Naive thymus-derived CD8-positive, alpha-beta T cell (primary cell): ENCODE measurements around the gene FAN1. TPM values are rescaled to one million over a fixed set of nuclear protein-coding genes. Genes with fewer than 3 reads are reported as not detected.

Source experiments
- ATAC-seq, 2 donors: fragments of 150-1000 bp; cut with Tn5 transposase in 1 of 2; sonication (Bioruptor Pico), chemical (Tn5 transposase) in 1 of 2; 1 replicate in 1 of 2; 2 replicates in 1 of 2; pipeline ENCODE4 v1.10.0; 2021; ENCODE audit warnings: mild to moderate bottlenecking in 2 of 2, moderate library complexity in 2 of 2
- POLR2A ChIA-PET: fragments of 350-600 bp; sonication (Branson Sonifier 250); formaldehyde crosslinking; loops from one replicate; lab custom pipeline; 2021; ENCODE audit warnings: antibody characterized with exemption; lab: Charles Lee
- DNase-seq, 10 donors: peaks; one replicate each; pipeline versions ENCODE4 v3.0.0 to v3.0.0-alpha.2; 2020 to 2022
- H3K27ac Mint-ChIP-seq, 10 donors: one replicate each; pipeline ENCODE4 v1.8.0; 2020 to 2022; ENCODE audit warnings: mild to moderate bottlenecking in 10 of 10, mixed read lengths in 10 of 10, moderate library complexity in 4 of 10, inconsistent platforms in 1 of 10
- H3K27me3 Mint-ChIP-seq, 5 donors: one replicate each; pipeline ENCODE4 v1.8.0; 2021 to 2022; ENCODE audit warnings: mixed read lengths in 5 of 5
- H3K36me3 Mint-ChIP-seq, 3 donors: one replicate each; pipeline ENCODE4 v1.8.0; 2020 to 2022; ENCODE audit warnings: mixed read lengths in 3 of 3, mild to moderate bottlenecking in 2 of 3, inconsistent platforms in 1 of 3
- H3K4me1 Mint-ChIP-seq, 4 donors: one replicate each; pipeline ENCODE4 v1.8.0; 2021 to 2022; ENCODE audit warnings: mixed read lengths in 4 of 4
- H3K4me3 Mint-ChIP-seq, 10 donors: one replicate each; pipeline ENCODE4 v1.8.0; 2020 to 2022; ENCODE audit warnings: mild to moderate bottlenecking in 10 of 10, mixed read lengths in 10 of 10, moderate library complexity in 6 of 10, inconsistent platforms in 1 of 10
- H3K9me3 Mint-ChIP-seq, 9 donors: one replicate each; pipeline ENCODE4 v1.8.0; 2020 to 2022; ENCODE audit warnings: mixed read lengths in 9 of 9, mild to moderate bottlenecking in 3 of 9, inconsistent platforms in 1 of 9, moderate library complexity in 1 of 9
- polyA plus RNA-seq, 3 donors: library from polyadenylated mRNA; unstranded; fragments of 300-500 nt; fragmentation: Illumina TruSeq; gene quantifications; one replicate each; pipeline ENCODE4 v1.2.3, GENCODE V29; 2021
- total RNA-seq, 8 experiments: library from RNA in 2 of 8; stranded (reverse) in 2 of 8; gene quantifications; one replicate each; pipeline ENCODE4 v1.2.3 and lab custom pipeline; 2021 to 2026

The FAN1 gene
- total and polyA plus RNA-seq, 5 experiments from 2014 or later = 7.4 to 34.8 (median 10.0) TPM

DNA sequence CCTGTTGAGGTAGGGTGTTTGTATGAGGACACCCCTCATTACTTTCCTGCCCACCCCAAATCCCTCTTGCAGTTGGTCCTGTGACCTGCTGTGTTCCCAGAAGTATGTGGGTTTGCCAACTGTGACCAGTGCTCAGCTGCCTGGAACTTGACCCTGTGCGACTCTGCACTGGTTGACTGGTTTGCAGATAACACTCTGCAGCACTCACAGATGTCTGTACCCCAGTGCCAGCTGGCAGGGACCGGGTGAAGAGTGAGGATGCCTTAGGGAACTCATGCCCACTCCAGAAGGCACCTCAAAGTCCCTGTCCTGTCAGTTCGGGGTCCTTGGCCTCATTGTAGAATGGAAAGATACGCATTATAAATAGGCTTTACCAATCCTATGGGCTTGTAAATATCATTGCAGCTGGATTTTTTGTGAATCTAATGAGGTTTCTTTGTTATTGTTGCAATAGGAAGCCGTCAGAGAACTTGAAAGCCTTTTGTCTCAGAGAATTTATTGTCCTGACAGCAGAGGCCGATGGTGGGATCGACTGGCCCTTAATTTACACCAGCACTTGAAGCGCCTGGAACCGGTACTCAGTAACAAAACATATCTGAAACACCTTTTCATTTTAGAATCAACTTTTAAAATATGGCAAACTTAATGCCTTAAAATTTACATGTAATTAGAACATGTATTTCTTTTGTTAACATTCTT, 18.2 kb downstream of the FAN1 start:
- Mint-ChIP-seq H3K4me1 (peaks cover 0 to 4% (median 2%) of the 10 kb centered on the region in 4 donors), H3K27ac (peak overlapping the region in 2 of 10 donors; percentile 6 to 61), H3K27me3 (no peaks in the 10 kb centered on the region), H3K4me3 (no peak overlapping the region), H3K9me3 (no peaks in the 10 kb centered on the region), H3K36me3 (peaks cover 3 to 93% (median 25%) of the 10 kb centered on the region in 3 donors)
- DNase-seq (no peak), ATAC-seq (no peak)
- POLR2A ChIA-PET = no interaction called here

DNA sequence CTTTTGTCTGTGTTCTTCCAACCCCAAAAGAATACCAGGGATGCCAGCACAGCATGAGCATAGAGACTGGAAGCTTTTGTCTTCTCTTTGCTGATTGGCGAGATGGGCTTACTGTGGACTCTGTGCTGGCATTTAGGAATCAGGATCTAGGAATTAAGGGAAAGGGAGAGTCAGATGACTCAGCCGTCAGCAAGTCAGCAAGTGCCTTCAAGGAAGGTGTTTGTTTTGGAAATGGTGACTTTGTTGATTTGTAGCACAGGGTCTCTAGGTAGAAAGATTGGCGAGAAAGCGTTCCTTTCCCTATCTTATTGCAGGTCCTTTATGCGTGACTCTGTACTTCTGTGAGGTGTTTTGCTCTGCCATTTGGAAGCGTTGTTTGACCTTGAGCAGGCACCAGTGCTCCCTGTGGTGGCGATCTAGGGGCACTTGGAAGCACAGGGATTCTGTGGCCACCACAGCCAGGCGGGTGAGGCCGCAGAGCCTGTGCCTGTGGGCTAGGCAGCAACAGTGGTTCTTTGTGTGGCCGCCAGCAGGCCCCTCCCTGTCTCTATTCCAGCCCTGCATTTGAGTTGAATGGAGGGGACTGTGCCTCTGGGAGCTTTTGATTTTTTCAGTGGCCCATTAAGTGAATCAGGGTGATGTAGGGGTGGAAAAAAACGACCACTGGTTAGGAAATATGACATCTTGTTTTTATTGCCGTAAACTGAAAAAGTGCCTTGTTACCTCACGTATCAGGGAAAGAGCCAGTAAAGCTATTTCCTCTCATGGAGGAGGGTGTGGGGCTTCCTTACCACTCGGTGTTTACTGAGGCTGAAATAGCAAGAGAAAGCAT, 19.0 kb downstream of the FAN1 start:
- Mint-ChIP-seq H3K4me3 (no peak overlapping the region), H3K4me1 (no peaks in the 10 kb centered on the region), H3K9me3 (no peaks in the 10 kb centered on the region), H3K27me3 (no peaks in the 10 kb centered on the region), H3K36me3 (peaks cover 0 to 93% (median 25%) of the 10 kb centered on the region in 3 donors), H3K27ac (peak overlapping the region in 2 of 10 donors; percentile 6 to 29)
- ATAC-seq (no peak), DNase-seq (no peak)
- POLR2A ChIA-PET = interaction anchor here (0.6 kb wide), 1 partner anchor 44 kb away, joined by 4 read pairs; no protein-coding TSS in a partner anchor

DNA sequence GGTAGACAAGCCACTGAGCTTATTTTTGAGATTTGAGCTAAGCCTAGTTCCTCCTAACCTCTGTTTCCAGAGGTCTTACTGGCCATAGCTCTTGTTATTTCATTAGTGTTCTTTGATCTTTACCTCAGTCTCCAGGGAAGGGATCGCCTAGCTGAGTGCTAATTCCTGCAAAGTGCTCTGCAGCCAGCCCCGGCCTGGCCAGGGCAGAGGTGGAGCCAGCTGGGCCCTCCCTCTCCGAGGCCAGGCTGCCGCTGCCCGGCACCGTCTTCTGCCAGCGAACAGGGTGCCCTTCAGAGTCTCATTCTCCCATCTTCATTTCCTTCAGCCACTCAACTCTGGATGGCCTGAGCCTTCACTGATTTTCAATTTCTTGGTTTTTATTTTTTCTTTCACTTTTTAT, 19.7 kb downstream of the FAN1 start:
- Mint-ChIP-seq H3K4me3 (no peak overlapping the region), H3K4me1 (no peaks in the 10 kb centered on the region), H3K27ac (no peak overlapping the region), H3K27me3 (no peaks in the 10 kb centered on the region), H3K9me3 (no peaks in the 10 kb centered on the region), H3K36me3 (peaks cover 0 to 92% (median 22%) of the 10 kb centered on the region in 3 donors)
- no peak for DNase-seq
- no peak for ATAC-seq
- POLR2A ChIA-PET = interaction anchor here (0.6 kb wide), 1 partner anchor 43 kb away, joined by 4 read pairs; no protein-coding TSS in a partner anchor

DNA sequence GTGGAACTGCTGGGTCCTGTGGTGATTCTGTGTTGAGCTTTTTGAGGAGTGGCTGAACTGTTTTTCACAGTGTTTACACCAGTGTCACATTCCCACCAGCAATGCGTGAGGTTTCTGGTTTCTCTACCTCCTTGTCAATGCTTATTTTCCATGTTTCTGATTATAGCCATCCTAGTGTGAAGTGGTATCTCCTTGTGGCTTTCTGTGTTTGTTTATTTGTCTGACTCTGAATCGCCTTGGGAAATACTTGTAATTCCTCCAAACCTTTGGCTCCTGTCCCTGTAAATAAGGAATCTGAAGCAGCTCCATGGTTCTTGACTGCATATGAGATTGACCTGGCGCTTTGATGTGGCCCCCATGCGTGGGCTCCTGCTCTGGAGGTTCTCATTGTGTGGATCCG, 20.6 kb downstream of the FAN1 start:
- Mint-ChIP-seq H3K4me3 (no peak overlapping the region), H3K27ac (peak overlapping the region in 1 of 10 donors; percentile 14), H3K4me1 (no peaks in the 10 kb centered on the region), H3K9me3 (no peaks in the 10 kb centered on the region), H3K27me3 (no peaks in the 10 kb centered on the region), H3K36me3 (peaks cover 0 to 90% (median 20%) of the 10 kb centered on the region in 3 donors)
- POLR2A ChIA-PET = no interaction called here
- DNase-seq = no peak
- no peak for ATAC-seq

DNA sequence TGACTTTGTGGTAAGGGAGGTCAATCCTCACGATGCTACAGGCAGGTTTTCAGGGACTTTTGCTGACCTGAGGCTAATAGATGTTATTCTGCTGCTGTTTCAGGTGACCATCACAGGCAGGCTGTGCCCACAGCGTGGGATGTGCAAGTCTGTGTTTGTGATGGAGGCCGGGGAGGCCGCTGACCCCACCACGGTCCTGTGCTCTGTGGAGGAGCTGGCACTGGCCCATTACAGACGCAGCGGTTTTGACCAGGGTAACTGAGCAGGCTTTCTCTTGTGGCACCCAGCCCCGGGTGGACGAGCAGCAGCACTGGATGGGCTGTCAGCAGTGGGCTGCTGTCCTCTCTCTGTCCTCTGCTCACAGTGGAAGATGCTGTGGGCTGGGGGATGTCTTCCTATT, 22.0 kb downstream of the FAN1 start:
- H3K27ac Mint-ChIP-seq = peak overlapping the region in 1 of 10 donors; percentile 12
- H3K4me3 Mint-ChIP-seq = no peak overlapping the region
- H3K4me1 Mint-ChIP-seq = peaks cover 0 to 2% (median 0%) of the 10 kb centered on the region in 4 donors
- POLR2A ChIA-PET = no interaction called here
- no peaks in the 10 kb centered on the region for H3K27me3 Mint-ChIP-seq
- ATAC-seq (no peak), DNase-seq (no peak)
- H3K36me3 Mint-ChIP-seq = peaks cover 0 to 90% (median 26%) of the 10 kb centered on the region in 3 donors
- no peaks in the 10 kb centered on the region for H3K9me3 Mint-ChIP-seq

DNA sequence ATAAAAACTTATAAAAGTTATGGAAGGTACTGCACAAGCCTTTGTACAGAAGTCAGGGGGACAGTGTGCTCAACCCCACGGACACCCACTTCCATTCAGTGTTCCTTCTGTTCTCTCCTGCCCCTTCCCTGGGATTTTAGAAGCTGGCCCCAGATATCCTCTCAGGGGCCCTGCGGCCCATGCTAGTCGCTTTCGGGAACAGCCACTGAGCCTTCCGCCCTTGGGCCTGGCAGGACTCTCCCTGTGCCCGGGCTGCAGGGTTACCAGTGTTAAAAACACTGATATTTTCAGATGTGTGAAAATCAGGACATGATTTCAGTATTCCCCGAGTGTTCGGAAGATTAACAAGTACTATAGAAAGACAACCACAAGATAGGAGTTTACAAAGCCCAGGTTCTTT, 22.4 kb downstream of the FAN1 start:
- no peak overlapping the region for H3K27ac Mint-ChIP-seq
- no peak for ATAC-seq
- H3K36me3 Mint-ChIP-seq = peaks cover 0 to 90% (median 31%) of the 10 kb centered on the region in 3 donors
- H3K4me3 Mint-ChIP-seq = no peak overlapping the region
- no peaks in the 10 kb centered on the region for H3K9me3 Mint-ChIP-seq
- peaks cover 0 to 2% (median 0%) of the 10 kb centered on the region in 4 donors for H3K4me1 Mint-ChIP-seq
- no peaks in the 10 kb centered on the region for H3K27me3 Mint-ChIP-seq
- POLR2A ChIA-PET = no interaction called here
- DNase-seq = no peak

DNA sequence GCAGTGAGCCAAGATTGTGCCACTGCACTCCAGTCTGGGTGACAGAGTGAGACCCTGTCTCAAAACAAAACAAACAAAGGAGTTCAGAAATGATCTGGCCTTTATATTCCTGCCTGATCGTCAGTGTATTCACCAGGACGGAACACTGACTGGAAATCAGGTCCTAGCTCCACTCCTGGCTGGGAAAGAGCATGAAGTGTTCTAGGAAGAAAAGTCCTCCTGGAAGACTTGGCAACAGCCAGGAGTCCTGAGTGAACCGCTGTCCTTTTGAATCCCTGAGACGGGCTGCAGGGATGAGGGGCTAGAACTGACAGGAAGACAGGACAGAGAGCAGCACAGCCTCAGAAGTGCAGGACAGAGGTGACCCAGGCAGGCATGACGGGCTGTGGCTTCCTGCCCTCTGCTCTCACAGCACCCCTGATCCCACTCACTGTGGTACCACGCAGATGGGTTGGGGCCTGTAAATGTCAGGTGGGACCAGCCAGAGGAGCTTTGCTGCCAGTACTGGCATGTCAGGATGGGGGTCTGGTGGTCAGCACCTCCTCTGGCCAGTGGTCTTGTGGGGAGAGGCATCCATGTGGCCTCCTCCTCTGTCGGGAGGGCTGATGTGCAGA, 23.5 kb downstream of the FAN1 start:
- Mint-ChIP-seq H3K4me3 (no peak overlapping the region), H3K27me3 (no peaks in the 10 kb centered on the region), H3K9me3 (no peaks in the 10 kb centered on the region), H3K4me1 (peaks cover 0 to 2% (median 0%) of the 10 kb centered on the region in 4 donors), H3K36me3 (peaks cover 0 to 88% (median 37%) of the 10 kb centered on the region in 3 donors), H3K27ac (peak overlapping the region in 3 of 10 donors; percentile 7 to 63 (median 41))
- no peak for DNase-seq
- POLR2A ChIA-PET = no interaction called here
- ATAC-seq = no peak

DNA sequence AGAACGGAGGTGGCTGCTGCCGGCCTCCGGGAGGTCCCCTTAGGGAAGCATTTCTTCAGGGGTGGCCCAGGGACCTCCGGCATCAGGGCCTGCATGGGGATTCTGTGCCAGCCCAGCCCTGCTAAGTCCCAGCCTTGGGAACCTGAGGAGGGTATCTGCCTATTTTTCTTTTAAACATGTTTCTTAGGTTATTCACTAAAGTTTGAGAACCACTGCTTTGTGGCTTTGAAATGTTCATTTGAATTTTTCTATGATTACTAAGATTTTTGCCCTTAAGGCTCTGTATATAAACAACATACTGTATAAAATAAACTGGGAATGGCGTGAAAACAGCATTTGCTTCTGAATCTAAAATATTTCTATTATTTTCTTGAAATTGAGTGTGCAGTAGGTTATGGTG, 24.4 kb downstream of the FAN1 start:
- DNase-seq (no peak), ATAC-seq (no peak)
- Mint-ChIP-seq H3K4me3 (no peak overlapping the region), H3K27me3 (no peaks in the 10 kb centered on the region), H3K9me3 (no peaks in the 10 kb centered on the region), H3K36me3 (peaks cover 3 to 84% (median 32%) of the 10 kb centered on the region in 3 donors), H3K27ac (no peak overlapping the region), H3K4me1 (peaks cover 0 to 4% (median 2%) of the 10 kb centered on the region in 4 donors)
- POLR2A ChIA-PET = no interaction called here

DNA sequence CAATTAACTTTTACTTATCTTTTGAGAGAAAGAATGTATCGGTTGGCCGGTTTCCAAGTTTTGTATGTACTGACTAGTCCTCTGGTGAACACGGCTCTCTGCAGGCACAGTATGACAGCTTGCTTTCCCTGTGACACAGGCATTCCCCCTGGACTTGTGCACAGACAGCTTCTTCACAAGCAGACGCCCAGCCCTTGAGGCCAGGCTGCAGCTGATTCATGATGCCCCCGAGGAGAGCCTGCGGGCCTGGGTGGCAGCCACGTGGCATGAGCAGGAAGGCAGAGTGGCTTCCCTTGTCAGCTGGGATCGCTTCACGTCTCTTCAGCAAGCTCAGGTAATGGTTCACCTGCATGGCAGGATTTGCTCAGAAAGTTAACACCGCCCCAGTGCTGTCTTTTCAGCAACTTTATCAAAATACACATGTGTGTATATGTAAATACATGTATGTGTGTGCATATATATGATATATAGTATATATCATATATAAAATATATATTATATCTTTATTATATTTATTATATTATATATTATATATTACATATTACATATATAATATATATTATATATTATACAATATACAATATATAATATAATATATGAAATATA, 25.5 kb downstream of the FAN1 start:
- POLR2A ChIA-PET = no interaction called here
- H3K27me3 Mint-ChIP-seq = no peaks in the 10 kb centered on the region
- H3K27ac Mint-ChIP-seq = no peak overlapping the region
- ATAC-seq (no peak), DNase-seq (no peak)
- H3K4me1 Mint-ChIP-seq = peaks cover 3 to 7% (median 6%) of the 10 kb centered on the region in 4 donors
- H3K4me3 Mint-ChIP-seq = no peak overlapping the region
- no peaks in the 10 kb centered on the region for H3K9me3 Mint-ChIP-seq
- H3K36me3 Mint-ChIP-seq = peaks cover 7 to 83% (median 36%) of the 10 kb centered on the region in 3 donors

DNA sequence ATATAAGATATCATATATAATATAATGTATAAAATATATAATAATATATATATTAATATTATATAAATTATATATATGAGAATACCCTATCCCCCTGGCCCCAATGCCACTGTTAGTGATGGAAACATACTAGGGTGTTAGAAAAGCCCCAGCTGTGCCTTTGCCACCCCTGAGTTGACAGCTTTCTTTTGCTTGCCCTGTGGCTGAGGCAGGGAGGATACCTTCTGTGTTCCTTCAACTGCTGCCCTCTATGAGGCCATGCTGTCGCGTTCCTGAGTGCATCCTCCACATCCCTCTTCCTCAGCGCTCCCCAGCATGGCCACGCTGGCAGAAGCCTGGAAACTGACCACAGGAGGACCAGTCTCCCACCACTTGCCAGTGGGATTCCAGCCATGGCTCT, 26.3 kb downstream of the FAN1 start:
- Mint-ChIP-seq H3K27ac (no peak overlapping the region), H3K4me3 (no peak overlapping the region), H3K27me3 (no peaks in the 10 kb centered on the region), H3K4me1 (peaks cover 3 to 7% (median 6%) of the 10 kb centered on the region in 4 donors), H3K36me3 (peaks cover 7 to 83% (median 38%) of the 10 kb centered on the region in 3 donors), H3K9me3 (no peaks in the 10 kb centered on the region)
- ATAC-seq (no peak), DNase-seq (no peak)
- POLR2A ChIA-PET = no interaction called here

DNA sequence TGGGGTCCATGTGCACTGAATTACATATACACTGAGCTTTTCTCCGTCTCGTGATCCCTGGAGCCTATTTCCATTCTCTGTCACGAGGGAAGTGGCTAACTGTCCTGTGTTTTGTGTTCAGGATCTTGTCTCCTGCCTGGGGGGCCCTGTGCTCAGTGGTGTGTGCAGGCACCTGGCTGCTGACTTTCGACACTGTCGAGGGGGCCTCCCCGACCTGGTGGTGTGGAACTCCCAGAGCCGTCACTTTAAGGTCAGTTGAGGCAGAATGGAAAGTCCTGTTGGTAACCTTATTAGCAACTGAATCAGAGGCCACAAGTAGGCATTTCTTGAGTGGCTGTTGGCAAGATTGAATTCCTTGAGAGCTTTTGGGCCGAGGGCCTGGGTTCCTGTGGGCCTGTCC, 26.7 kb downstream of the FAN1 start:
- Mint-ChIP-seq H3K36me3 (peaks cover 7 to 79% (median 37%) of the 10 kb centered on the region in 3 donors), H3K4me3 (no peak overlapping the region), H3K9me3 (no peaks in the 10 kb centered on the region), H3K27me3 (no peaks in the 10 kb centered on the region), H3K4me1 (peaks cover 3 to 7% (median 6%) of the 10 kb centered on the region in 4 donors), H3K27ac (no peak overlapping the region)
- POLR2A ChIA-PET = no interaction called here
- ATAC-seq = no peak
- no peak for DNase-seq

DNA sequence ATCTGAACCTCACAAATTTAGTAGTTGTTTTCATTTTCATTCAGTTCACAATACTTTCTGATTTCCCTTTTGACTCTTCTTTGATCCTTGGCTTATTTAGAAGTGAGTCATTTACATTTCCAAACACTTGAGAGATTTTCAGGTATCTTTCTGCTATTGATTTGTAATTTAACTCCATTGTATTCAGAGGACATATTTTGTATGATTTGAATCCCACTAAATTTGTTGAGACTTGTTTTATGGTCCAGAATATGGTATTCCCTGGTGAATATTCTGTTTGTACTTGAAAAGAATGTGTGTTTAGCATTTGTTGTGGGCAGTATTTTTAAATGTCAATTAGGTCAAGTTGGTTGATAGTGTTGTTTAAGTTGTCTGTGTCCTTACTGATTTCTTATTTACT, 29.6 kb downstream of the FAN1 start:
- peak overlapping the region in 5 of 10 donors; percentile 7 to 68 (median 46) for H3K27ac Mint-ChIP-seq

More for the DNA sequence above, 29.6 kb downstream of the FAN1 start:
- Mint-ChIP-seq H3K27me3 (no peaks in the 10 kb centered on the region), H3K9me3 (no peaks in the 10 kb centered on the region), H3K4me1 (peaks cover 3 to 7% (median 6%) of the 10 kb centered on the region in 4 donors), H3K4me3 (no peak overlapping the region), H3K36me3 (peaks cover 7 to 76% (median 30%) of the 10 kb centered on the region in 3 donors)
- ATAC-seq = no peak
- POLR2A ChIA-PET = no interaction called here
- DNase-seq = no peak
